Glutamatergic neuron (in vitro differentiated cells): Measurements from ENCODE around the gene WWP2. TPM values are rescaled to one million over a fixed set of nuclear protein-coding genes. Genes with fewer than 3 reads are reported as not detected.

Experiments
- DNase-seq: peaks from one replicate; pipeline ENCODE4 v3.0.0; 2022
- H3K27ac Mint-ChIP-seq: one replicate; pipeline ENCODE4 v1.8.0; 2020; ENCODE audit warnings: mild to moderate bottlenecking, mixed read lengths, inconsistent platforms; ENCODE audit not compliant: unreplicated experiment
- H3K27me3 Mint-ChIP-seq: one replicate; pipeline ENCODE4 v1.8.0; 2020; ENCODE audit warnings: mild to moderate bottlenecking, moderate library complexity, mixed read lengths, inconsistent platforms; ENCODE audit not compliant: unreplicated experiment
- H3K36me3 Mint-ChIP-seq: one replicate; pipeline ENCODE4 v1.8.0; 2020; ENCODE audit warnings: mild to moderate bottlenecking, mixed read lengths, inconsistent platforms; ENCODE audit not compliant: unreplicated experiment
- H3K4me1 Mint-ChIP-seq: one replicate; pipeline ENCODE4 v1.8.0; 2020; ENCODE audit warnings: mild to moderate bottlenecking, low read depth, mixed read lengths, inconsistent platforms; ENCODE audit not compliant: unreplicated experiment
- H3K4me3 Mint-ChIP-seq: one replicate; pipeline ENCODE4 v1.8.0; 2020; ENCODE audit warnings: mild to moderate bottlenecking, mixed read lengths, inconsistent platforms; ENCODE audit not compliant: unreplicated experiment
- H3K9me3 Mint-ChIP-seq: one replicate; pipeline ENCODE4 v1.8.0; 2020; ENCODE audit warnings: mild to moderate bottlenecking, moderate library complexity, mixed read lengths, inconsistent platforms; ENCODE audit not compliant: unreplicated experiment
- total RNA-seq: library from RNA; stranded (reverse); fragmentation: NEBNext Ultra II Directional; extraction: Animal tissue kit (Norgen Biotek cat#: 25700); gene quantifications from one replicate; pipeline ENCODE4 v1.2.1, GENCODE V29; 2021; ENCODE audit not compliant: unreplicated experiment
- TF ChIP-seq, protein P1 (sequence below): fragments of 200-600 bp; sonication (generic); IDR thresholded peaks from one replicate; pipeline ENCODE4 v1.5.0; 2021; ENCODE audit not compliant: partially characterized antibody, unreplicated experiment

Gene WWP2
- total RNA-seq, 1 donor from 2014 or later = 46.8 TPM

DNA sequence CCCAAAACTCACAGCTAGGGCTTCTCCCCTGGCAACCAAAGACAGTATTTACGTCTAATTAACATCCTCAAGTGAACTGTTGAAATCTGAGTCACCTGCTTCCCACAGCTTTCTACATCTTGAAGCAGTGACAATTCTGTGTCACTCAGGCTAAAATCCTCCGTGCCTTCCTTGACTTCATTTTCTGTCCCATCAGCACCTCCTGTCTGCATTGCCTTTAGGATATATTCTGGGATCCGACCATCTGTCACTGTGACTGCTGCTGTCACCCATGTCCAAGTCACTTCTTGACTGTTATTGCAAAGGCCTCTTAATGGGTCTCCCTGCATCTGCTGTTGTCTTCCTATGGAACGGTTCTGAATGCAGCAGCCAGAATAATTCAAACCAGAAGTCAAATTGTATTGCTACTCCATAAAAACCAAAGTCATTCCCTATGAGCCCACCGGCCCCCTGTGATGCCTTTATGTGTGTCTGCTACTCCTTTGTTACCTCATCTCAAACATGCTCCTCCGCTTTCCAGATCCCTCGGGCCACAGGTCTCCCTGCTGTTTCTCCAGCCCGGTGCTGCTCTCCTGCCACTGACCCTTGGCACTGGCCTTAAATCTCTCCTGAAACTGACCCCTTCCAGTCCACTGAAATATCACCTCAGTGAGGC, 56.9 kb downstream of the WWP2 start:
- H3K4me1 Mint-ChIP-seq = peaks cover 32% of the 10 kb centered on the region
- TF ChIP-seq, protein P1, sequence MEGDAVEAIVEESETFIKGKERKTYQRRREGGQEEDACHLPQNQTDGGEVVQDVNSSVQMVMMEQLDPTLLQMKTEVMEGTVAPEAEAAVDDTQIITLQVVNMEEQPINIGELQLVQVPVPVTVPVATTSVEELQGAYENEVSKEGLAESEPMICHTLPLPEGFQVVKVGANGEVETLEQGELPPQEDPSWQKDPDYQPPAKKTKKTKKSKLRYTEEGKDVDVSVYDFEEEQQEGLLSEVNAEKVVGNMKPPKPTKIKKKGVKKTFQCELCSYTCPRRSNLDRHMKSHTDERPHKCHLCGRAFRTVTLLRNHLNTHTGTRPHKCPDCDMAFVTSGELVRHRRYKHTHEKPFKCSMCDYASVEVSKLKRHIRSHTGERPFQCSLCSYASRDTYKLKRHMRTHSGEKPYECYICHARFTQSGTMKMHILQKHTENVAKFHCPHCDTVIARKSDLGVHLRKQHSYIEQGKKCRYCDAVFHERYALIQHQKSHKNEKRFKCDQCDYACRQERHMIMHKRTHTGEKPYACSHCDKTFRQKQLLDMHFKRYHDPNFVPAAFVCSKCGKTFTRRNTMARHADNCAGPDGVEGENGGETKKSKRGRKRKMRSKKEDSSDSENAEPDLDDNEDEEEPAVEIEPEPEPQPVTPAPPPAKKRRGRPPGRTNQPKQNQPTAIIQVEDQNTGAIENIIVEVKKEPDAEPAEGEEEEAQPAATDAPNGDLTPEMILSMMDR = no peak
- H3K36me3 Mint-ChIP-seq = peaks cover 4% of the 10 kb centered on the region
- H3K27me3 Mint-ChIP-seq = peaks cover 10% of the 10 kb centered on the region
- peak overlapping the region; percentile 66 for H3K4me3 Mint-ChIP-seq
- DNase-seq = peak; percentile 40
- peaks cover 18% of the 10 kb centered on the region for H3K9me3 Mint-ChIP-seq
- H3K27ac Mint-ChIP-seq = peak overlapping the region; percentile 95

DNA sequence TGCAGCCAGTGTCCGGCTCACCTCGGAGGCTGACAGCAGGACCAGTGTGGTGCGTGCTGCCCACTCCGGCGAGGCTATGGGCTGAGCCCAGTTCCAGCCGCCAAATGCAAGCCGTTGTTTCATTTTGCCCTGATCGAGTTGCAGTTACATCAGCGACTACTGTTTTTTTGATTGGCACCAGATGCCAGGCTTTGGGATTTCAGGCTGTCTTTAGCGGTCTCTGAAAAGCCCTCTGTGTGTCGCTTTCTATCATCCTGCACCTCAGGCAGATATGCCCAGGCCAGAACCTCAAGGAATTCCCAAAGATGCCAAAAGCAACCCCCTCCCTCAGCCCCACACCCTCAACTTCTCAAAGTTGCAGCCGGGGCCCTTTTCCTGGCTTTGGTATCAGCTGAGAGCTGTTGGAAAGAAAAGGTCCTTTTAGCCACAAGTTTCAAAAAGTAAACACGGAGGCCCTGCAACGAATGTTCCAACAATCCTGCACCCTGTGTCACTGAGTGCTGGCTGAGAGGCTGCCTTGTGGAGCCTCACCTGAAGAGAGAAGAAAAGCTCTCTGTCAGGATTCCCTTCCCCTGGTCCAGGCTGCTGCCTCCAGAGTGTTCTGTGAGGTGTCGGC, 58.9 kb downstream of the WWP2 start:
- TF ChIP-seq, protein P1 = no peak
- H3K27me3 Mint-ChIP-seq = peaks cover 10% of the 10 kb centered on the region
- no peak overlapping the region for H3K4me3 Mint-ChIP-seq
- peaks cover 34% of the 10 kb centered on the region for H3K4me1 Mint-ChIP-seq
- H3K27ac Mint-ChIP-seq = peak overlapping the region; percentile 70
- H3K36me3 Mint-ChIP-seq = peaks cover 4% of the 10 kb centered on the region
- DNase-seq = no peak
- H3K9me3 Mint-ChIP-seq = peaks cover 17% of the 10 kb centered on the region

GRCh38 chr16:69821844-69822173, 59.7 kb downstream of the WWP2 start:
- Mint-ChIP-seq H3K36me3 (peaks cover 4% of the 10 kb centered on the region), H3K4me1 (peaks cover 34% of the 10 kb centered on the region), H3K27me3 (peaks cover 10% of the 10 kb centered on the region), H3K4me3 (no peak overlapping the region), H3K27ac (no peak overlapping the region), H3K9me3 (peaks cover 17% of the 10 kb centered on the region)
- no peak for DNase-seq
- TF ChIP-seq, protein P1 = no peak

- Mint-ChIP-seq H3K4me1 (peaks cover 34% of the 10 kb centered on the region), H3K9me3 (peaks cover 17% of the 10 kb centered on the region), H3K36me3 (peaks cover 4% of the 10 kb centered on the region), H3K27ac (peak overlapping the region; percentile 13), H3K4me3 (no peak overlapping the region), H3K27me3 (peaks cover 10% of the 10 kb centered on the region)
- TF ChIP-seq, protein P1 = no peak
- no peak for DNase-seq
Observed at GRCh38 chr16:69822174-69822935, 60.2 kb downstream of the WWP2 start.
